UCSD-AML1 (cell line): ENCODE data around the gene TIMM50.

Experiments
- DNase-seq: peaks from one replicate; lab custom pipeline; 2025; ENCODE audit not compliant: unreplicated experiment; lab: John Stamatoyannopoulos, UW

The TIMM50 gene

DNA sequence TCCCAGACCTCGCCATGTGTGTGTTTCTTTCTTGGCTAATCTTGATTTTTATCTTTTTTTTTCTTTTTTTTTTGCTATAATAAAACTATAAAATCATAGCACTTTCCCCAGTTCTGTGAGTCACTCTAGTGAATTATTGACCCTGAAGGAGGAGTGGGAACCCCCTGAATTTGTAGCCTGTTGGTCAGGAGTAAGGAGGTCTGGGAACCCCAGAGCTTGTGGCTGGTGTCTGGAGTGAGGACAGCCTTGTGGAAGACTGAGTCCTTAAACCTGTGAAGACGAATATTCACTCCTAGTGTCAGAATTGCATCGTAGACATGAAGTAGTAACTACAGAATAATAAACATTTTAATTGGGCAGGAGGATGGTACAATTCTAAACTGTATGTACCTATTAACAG, 44.6 kb downstream of the TIMM50 start:
- DNase-seq = no peak

DNA sequence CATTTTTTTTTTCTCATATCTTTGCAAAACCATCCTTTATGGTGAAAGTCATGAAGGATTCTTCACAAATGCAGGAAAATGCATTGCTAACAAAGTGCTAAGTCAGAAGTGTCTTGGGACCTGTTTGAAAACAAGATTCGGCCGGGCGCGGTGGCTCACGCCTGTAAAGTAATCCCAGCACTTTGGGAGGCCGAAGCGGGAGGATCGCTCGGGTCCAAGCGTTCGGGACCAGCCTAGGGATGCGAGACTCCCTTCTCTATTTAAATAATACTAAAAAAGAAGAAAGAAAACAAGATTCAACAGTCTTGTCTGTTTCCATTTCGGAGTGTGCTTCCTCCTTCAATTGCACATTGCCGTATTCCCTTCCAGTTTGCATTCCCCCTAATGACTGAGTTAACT, 51.2 kb downstream of the TIMM50 start:
- DNase-seq = no peak

DNA sequence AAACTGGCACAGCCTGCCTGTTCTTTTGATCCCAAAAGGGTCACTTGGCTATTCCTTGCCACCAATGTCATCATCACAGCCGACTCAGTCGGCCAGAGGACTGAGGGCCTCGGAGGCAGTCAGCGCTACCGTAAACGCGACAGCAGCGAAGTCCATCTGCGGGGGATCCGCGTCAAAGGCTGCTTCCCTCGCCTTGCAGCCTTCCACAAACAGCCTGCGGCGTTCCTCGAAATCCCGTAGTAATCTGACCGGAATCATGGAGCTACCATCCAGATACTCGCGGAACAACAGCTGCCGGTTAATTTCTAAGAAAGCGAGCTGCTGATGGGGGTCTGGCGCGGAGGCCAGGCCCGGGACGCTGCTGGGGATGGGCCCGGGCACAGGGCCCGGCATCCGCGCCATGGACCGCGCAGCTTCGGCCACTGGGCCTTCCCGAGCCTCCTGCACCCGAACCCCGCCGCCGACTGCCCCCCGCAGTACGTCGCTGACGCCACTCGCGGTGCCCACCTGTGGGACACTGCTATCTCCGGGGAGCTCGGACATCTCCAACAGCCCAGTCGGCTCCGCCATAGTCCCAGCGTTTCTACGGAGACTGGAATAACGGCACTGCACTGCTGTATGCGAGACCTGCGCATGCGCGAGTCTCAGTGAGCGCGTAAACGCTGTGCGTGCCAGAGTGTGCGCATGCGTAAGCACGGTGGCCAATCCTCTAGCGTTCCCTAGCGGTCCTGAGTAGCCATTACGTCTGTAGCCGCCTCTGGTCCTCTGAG, 51.8 kb downstream of the TIMM50 start, which contains the start of gene EID2B:
Gene EID2B (minus strand): TSS at position 620 of the 770 bp plus-strand sequence. CDS start 50 bp downstream, at position 570.
- DNase-seq = peak; percentile 95

DNA sequence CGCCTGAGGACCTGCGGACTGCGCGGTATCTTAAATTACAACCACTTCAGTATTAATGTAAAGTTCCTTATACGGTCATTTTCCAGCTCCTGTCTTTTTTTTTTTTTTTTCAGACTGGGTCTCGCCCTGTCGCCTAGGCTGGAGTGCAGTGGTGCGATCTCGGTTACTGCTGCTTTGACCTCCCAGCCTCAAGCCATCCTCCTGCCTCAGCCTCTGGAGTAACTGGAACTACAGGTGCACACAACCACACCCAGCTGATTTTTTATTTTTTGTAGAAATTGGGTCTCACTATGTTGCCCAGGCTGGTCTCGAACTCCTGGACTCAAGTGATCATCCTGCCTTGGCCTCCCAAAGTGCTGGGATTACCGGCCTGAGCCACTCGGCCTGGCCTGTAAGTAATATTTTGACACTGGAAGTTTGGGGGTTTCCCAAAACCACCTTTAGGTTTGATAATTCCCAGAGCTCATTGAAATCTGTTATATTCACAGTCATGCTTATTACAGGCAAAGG, 52.4 kb downstream of the TIMM50 start:
- DNase-seq = no peak

DNA sequence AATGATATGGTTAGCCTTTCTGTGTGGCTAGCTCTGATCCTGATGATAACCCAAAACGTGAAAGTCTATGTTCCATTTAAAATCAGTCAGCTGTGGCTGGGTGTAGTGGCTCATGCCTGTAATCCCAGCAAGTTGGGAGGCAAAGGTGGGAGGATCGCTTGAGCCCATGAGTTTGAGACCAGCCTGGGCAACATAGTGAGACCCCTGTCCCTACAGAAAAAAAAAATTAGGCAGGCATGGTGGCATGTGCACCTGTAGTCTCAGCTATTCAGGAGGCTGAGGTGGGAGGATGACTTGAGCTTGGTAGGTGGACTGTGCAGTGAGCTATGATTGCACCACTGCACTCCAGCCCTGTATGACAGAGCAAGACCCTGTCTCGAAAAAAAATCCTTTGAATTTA, 53.2 kb downstream of the TIMM50 start:
- DNase-seq = no peak

DNA sequence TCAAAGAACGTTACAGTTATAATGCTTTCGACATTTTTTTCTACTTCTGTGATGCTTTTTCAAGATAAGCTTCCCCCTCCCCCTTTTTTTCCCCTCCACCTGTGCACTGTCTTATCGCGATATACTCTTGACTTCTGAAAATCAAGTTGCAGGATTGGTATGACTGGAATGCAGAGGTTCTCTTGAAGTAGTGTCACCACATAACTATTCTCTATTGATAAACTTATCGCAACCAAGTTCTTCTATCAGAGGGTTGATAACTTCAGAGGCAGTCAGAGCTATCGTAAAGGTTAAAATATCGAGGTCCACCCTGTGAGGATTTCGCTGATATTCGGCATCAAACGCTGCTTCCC, 58.5 kb downstream of the TIMM50 start:
- DNase-seq = no peak

DNA sequence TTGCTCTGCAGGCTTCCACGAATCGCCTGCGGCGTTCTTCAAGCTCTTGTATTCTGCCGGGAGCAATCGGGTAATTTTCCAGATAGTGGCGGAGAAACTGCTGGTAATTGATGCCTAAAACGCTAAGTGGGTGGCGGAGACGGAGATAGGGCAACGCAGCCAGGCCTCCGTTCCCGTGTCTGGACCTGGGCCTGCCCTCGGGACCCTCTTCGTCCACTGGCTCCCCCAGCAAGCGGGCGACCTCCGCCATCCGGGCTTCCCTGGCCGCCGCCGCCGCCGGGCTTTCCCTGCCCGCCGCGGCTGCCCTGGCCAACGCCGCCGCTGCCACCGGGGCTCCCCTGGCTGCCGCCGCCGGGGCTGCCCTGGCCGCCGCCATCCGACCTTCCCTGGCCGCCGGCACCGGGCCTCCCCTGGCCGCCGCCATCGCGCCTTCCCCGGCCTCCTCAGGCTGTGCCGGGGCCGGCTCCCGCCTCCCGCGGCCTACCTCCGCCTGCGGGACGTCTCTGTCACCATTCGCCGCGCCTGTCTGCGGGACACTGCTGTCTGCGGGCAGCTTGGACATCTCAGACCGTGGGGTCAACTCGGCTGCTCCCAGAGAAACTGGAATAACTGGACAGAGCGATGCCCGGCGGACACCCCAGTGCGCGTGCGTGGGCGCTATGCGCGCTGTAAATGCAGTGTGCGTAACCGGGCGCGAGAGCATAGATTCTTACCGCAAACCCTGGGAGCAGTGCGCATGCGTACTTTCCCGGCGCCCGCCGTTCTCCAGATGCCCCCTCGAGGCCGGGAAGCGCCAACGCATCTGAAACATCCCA, 59.1 kb downstream of the TIMM50 start, which contains the start of gene EID2:
Gene EID2 (minus strand): TSS at position 644 of the 815 bp plus-strand sequence. CDS start 82 bp downstream, at position 562.
- peak; percentile 93 for DNase-seq

DNA sequence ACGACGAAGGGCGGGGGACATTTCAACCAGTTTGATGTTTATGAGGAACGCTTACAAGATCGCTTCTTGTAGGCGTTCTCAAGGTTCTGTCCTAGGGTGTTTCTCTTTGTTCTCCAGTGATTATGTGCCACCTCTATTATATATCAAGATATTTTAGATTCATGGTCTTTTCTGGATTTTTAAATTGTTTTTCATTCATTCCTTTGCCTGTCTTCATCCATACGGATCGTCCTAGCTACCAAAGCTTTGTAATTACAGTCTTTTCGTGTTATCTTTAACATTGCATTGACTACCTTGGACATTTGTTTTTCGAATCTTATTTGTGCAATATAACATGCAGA, 59.7 kb downstream of the TIMM50 start:
- DNase-seq = no peak
